ENCODE measurements around the gene FARP1. TPM values are rescaled to one million over a fixed set of nuclear protein-coding genes. Genes with fewer than 3 reads are reported as not detected.
"Not testable (repeated sequence)": the region's sequence is repeated elsewhere in the genome, so short reads cannot be mapped to it uniquely, and the experiment has no call there.

FARP1 gene
- total RNA-seq, 1 experiment from 2014 or later = 5.0 TPM

DNA sequence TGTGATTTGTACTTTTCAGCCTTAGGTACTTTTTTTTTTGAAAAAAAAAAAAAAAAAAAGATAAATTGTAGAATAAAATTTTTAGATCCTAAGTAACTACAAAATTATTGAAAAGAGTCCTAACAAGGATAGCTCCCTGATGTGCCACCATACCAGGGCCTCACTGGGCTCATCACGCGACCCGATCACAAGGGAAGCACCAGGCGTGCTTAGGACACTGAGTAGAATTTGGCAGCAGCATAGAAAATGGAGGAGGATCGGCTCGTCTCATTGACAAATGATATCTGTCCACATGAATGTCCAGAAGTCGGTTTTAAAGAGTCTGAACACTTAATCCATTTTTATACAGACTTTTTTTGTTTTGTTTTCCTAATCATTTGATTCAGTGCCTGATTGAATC, 255.0 kb downstream of the FARP1 start:
- DNase-seq (ENCODE audit: low read depth) = no peak

DNA sequence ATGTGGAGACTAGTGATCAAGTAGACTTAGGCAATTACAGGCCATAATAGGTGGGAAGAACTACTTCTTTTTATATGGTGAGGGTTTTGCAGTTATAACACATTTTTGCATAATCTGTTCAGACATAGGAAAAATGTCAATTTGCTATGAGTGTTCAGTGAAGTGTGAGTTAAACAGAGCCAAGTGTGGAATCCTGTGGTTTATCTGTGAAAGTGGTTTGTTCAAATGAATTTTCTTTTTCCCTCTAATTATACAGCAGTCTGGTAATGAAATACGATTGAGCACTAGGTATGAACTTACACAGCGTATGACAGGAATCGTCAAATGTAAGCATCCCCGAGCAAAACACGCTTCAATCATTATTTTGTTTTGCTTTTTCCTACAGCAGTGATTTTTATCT, 255.7 kb downstream of the FARP1 start:
- no peak for DNase-seq (ENCODE audit: low read depth)

DNA sequence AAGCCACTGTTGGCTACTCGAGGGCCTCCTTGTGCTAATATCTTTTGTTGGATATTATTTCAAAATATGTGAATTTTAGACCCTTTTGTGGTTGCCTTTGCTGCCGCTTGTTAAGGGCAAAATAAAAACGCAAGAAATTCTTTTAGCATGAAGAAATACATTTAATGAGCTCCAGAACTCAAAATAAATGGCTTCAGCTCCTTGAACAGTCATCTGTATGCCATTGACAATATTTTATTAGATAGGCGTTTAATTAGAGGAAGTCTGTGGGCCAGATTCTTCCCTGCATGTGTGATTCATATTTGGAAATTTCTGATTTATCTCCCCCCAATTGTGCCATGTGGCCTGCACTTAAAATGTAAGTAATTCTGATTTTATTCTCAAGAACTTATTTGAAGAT, 256.9 kb downstream of the FARP1 start:
- no peak for DNase-seq (ENCODE audit: low read depth)

DNA sequence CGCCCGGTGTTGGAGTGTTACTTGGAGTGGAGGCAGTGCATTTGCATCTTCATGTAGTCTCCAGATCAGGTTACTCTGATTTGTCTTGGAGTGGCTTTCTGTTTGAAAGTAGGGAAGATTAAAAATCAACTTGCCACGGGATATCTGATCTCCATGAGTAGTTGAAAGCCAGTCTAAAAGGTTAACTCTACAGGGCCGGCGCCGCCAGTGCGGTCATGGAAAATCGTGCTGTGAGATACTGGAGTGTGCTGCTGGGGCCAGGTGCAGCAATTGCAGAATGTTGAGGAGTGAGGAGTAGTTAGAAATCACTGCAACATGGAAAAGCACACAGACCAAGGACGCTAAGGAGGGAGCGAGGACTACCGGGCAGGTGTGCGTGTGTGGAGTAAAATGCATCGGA, 259.0 kb downstream of the FARP1 start:
- DNase-seq (ENCODE audit: low read depth) = no peak

DNA sequence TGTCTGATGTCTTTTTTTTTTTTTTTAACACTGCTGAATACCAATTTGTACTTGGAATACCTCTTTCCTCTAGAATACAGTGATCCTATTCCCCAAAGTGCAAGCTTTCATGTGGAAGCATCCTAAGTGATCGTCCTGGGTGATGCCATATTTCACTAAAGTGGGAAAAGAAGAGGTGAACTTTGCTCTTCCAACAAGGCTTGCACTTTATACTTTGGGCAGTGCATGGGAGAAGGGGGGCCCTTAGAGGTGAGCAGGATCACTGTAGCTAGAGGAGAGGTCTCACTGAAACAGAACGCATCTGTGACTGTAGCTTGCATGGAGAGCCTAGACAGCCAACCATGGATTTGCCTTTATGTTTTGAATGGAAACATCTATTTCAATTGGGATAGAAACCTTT, 260.2 kb downstream of the FARP1 start:
- DNase-seq (ENCODE audit: low read depth) = no peak

DNA sequence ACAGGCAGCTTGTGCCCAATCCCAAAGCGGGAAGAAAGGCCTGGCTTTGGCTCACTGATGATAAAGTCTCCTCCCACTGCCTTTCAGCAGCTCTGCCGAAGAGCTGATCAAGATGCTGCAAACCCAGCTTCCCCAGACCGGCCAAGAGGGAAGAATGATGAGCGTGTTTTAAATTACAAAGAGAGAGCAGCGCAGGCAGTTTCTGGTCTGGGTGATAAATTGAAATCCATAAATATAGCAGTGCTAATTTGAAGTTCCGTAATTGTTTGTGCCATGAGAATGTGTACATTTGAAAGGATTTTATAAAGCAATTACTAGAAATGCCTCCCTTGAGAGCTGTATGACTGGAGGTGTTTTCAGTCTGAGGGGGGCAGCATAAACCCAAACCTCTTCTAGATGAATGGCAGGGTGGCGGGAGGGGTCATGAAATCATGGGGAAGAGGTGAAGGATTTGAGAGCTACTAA, 262.2 kb downstream of the FARP1 start:
- no peak for DNase-seq (ENCODE audit: low read depth)

DNA sequence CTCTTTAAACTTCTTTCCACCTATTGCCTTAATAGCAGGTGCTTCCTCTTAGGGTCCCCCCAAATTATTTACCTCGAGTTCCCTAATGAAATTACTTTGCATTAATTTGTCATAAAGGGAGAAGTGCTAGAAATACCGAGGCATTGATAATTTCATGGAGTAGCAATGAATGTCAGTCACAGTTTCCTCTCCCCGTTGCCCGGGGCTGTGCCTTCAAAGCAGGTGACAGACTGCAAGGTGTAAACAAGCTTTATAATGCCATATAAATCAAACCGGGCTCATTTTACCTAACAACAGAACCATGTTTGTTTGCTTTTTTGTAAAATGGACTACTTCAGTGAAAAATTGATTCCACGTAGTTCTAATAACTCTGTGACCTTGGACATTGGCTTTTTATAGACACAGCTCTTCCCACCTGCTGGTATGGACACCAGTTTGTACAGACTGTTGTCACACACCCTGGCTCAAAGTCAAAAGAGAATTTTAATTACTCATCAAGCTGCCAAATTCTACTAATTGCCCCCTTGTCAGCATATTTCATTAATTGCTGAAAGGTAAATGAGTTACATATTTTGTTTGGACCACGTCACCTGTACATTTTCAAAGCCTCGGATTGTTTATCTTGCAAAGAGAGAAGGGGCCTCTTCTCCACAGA, 262.9 kb downstream of the FARP1 start:
- DNase-seq (ENCODE audit: low read depth) = no peak

DNA sequence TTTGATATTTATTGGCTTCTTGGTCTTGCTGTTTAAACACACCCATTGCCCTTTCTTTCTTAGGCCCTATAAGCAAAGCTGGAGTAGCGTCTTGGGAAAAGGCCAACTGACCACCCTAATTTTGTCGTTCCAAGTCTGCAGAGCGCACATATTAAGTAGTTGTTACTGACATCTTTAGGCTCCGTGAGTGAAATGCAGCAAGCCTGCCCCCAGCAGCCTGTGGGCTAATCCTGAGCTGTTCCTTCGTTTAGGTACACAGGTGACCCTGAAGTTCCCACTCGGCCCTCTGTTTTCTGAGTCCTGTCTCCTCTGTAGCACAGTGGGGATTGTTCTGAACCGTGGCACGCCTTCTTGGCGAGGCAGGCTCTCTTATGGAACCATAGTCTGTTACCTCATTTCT, 263.5 kb downstream of the FARP1 start:
- no peak for DNase-seq (ENCODE audit: low read depth)

DNA sequence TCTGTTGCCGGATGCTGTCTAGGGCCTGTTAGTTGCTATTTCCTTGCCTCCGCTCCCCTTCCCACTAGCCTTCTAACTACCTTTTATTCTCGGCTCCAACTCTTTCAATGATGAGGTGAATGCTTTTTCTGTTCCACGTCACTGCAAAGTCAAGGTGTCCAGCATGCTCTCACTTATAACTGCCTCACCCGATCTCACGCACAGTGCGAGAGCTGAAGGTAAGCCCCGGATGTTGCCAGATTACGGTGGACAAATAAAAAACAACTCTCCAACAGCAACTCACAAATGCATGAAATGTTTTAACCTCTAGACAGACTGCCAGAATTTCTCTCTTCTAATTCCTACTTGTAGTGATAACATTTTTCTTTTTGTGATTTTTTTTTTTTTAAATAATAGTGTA, 264.1 kb downstream of the FARP1 start:
- no peak for DNase-seq (ENCODE audit: low read depth)

DNA sequence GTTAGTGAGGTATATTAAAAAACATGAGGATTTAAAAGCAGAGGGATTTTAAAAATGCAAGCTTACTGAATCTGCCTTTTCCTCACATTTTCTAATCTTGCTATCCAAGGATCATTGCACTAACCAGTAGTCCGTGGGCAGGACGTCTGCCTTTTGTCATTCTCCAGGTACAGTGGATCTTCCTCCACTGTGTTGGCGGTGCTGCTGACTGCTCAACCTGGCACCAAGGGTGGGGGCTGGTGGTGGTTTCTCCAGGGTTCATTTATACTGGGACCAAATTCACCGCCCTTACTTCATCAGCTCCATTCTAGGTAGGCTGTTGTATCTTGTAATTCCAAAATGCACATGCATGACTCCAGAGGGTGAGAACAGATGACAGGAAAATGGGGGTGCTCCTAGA, 264.7 kb downstream of the FARP1 start:
- DNase-seq (ENCODE audit: low read depth) = no peak

DNA sequence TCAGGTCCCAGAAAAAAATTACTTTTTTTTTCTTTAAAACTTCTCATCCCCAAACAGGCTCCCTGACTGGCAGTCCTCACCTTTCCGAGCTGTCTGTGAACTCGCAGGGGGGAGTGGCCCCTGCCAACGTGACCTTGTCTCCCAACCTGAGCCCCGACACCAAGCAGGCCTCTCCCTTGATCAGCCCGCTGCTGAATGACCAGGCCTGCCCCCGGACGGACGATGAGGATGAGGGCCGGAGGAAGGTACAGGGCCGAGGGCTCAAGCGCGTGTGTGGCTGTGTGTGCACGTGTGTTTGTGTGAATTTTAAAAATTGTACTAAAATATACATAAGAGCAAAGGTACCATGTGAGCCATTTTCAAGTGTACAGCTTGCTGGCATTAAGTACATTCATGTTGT, 266.4 kb downstream of the FARP1 start:
- DNase-seq (ENCODE audit: low read depth) = no peak

DNA sequence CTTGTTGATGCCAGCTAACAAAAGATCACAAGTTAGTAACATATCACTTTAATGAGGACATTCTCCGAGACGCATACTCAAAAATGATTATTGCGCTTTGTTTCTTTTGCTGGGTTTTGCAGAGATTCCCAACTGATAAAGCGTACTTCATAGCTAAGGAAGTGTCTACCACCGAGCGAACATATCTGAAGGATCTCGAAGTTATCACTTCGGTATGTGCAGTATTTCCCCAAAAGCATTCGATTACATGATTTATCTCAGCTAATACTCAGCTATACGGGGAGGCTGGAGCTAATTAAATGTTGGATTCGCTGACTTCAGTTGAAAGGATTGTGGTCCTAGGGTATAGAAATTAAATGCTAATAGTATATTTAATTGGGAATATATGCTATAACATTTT, 267.7 kb downstream of the FARP1 start:
- DNase-seq (ENCODE audit: low read depth) = no peak

DNA sequence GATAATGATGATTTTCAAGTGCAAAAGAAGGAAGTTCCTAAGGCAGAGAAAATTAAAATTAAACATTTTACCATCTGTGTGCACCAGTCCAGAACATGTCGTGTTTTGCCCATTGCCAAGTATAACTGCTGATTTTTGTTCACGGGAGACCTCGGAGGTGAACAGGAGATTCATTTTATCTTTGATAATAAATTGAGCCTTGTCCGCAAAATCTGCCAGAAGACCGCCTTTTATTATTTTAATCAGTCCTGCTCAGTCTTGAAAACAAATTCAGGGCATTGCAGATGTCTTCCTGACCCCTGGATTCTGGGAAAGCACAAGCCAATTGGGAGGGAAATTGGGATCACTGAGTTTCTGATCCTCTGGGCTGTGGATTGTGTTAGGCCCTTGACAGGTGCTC, 268.1 kb downstream of the FARP1 start:
- DNase-seq (ENCODE audit: low read depth) = no peak

DNA sequence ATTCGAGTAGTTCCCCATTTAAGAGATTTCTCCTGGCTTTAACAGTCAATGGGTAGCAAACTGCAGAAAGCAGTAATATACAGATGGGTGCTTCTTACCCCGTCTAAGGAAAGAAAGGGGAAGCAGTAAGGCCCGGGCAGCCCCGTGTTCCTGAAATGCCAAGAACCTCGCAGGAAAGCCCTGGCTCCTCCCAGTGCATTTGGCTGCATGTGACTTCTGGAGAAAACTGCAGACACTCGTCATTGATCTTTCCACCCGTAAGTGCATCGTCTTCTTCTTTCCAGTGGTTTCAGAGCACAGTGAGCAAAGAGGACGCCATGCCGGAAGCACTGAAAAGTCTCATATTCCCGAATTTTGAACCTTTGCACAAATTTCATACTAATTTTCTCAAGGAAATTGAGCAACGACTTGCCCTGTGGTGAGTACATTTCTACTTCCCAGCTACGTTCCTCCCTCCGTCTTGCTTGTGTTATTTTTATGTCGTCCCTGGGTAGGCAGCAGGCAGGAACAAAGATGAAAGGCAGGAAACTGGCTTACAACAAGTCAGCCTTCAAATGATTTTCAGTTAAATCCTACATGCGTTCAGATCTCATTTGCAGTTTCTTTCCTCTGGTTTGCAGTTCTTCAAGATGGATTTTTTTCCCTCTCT, 268.8 kb downstream of the FARP1 start:
- DNase-seq (ENCODE audit: low read depth) = no peak

DNA sequence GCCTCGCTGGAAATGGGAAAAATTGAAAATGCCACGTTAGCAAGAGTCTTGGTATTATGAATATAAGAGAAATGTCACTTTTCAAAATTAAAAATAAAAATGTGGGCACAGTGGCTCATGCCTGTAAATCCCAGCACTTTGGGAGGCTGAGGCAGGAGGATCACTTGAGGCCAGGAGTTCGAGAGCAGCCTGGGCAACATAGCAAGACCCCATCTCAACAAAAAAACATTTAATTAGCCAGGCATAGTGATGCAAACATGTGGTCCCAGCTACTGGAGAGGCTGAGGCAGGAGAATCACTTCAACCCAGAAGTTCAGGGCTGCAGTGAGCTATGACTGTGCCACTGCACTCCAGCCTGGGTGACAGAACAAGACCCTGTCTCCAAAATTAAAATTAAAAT, 270.4 kb downstream of the FARP1 start:
- DNase-seq (ENCODE audit: low read depth) = not testable (repeated sequence)

DNA sequence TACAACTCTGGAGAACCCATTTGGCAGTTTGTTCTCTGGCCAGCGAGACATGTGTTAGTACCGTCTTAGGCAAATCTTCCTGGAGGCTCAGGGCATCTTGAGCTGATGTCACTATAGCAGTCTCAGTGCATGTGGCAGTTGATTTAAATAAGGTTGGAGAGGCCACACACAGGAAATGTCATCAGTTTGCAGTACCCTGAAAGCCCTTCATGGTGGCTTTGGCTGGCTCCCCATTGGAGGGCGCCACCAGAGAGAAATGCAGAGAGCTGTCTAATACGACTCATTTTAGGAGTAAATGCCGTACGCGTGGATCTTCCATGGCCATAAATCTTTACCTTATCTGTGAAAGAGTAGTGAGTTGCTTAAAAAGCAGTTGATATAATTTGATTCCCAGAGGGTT, 270.9 kb downstream of the FARP1 start:
- no peak for DNase-seq (ENCODE audit: low read depth)

DNA sequence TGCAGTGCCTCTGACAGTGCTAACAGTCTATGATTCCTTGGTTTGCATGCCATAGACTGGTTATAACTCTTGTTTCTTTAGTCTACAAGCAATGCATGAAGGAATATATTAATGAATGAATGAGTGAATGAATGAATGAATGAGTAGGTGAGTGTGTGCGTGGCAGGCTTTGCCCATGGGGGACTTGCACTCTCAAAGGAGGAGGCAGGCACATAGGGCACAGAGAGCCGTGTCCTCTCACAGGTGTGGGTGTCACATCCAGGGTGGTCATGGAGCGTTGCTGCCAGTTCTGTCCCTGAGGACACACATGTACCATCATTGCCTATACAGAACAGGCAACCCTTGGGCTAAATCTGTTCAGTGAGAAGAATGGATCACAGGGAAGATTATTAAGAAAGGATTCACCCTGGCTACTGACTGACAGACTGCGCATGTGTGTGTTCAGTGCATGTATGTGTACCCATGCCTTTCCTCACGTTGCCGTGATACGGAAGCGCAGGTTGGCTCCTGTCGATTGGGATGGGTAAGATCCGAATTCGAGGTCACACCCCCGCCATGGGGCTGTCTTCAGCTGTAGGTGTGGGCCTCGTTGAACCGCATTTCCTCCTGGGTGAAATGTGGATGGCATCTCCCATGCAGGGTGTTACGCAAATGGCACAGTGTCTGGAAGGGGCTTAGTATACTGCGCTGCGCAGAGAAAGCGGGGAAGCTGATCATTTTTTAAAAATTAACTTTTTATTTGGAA, 272.6 kb downstream of the FARP1 start:
- no peak for DNase-seq (ENCODE audit: low read depth)

DNA sequence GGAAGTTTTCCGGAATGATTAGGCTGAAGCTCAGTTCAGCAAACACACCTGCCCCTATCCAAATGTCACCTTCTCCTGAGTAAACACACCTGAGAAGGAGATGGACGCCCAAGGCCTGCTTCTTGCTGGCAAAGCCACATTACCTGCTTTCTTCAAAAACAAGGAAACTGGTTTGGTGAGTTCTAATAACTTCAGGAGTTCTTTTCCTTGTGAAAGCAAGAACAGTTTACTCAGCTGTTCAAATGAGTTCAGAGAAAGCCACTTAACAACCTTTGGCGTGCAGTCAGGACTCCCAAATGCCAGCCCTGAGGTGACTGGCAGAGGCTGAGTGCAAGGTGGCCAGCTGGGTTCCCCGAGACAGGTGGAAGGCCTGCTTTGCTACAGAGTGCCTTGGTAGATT, 273.5 kb downstream of the FARP1 start:
- DNase-seq (ENCODE audit: low read depth) = no peak

DNA sequence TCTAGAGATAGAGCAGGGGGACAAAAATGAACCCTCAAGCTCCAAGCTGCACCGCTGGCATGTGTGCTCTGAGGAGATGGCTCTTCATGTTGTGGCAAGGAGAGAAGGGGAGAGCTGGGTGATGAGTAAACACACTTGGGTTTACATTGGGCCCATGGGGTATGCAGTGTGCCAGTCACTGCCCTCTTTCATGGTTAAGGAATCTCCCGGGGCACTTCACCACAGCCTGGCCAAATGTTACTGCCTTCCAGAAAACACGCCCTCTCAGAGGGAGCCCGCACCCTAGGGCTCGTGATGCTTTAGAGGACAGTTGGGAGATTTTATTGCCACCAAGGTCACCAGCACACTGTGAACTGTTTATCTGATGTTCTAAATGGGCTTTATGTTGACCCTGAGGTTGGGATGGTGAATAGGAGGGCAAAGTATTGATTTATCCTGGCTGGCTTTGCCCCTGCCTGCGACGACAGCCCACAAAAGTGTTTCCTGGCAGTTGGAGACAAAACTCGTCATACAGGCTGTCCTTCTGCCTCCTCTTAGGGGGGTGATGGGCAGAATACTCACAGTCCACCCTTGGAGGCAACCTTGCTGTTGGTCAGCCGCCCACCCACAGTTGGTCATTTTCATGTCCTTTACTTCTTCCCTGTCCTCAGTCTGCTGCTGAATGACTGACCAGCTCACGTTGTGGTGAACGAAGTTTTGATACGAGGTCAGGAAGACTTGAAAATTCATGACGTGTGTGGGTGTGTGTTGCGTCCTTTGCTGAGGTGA, 277.1 kb downstream of the FARP1 start:
- DNase-seq (ENCODE audit: low read depth) = no peak

DNA sequence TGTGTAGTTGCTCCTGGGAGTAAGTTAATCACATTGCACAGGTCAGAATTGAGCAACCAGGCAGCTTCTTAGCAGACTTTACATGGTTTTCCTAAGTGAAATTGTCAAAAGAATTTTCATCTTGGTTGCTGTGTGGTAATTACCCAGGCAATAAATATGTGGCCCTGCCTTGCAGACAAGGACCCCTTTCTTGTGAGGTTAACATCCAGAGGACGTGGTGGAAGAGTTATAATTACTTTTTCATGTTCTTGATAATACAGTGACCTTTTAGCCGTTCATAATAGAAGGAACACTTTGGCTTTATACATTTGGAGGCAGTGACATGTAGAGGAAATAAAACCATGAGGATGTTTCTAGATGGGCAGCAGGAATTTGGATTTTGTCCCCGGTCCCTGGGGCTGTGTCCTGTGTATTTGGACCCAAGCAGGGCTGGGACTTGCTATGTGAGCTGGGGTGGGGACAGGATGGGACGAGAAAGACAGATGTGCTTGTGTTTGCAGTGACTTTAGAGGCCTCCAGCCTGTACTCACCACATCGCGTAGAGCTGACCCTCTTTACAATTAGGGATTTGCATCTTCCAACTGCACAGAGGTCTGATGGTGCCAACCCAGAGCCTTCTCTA, 277.8 kb downstream of the FARP1 start:
- DNase-seq (ENCODE audit: low read depth) = no peak

DNA sequence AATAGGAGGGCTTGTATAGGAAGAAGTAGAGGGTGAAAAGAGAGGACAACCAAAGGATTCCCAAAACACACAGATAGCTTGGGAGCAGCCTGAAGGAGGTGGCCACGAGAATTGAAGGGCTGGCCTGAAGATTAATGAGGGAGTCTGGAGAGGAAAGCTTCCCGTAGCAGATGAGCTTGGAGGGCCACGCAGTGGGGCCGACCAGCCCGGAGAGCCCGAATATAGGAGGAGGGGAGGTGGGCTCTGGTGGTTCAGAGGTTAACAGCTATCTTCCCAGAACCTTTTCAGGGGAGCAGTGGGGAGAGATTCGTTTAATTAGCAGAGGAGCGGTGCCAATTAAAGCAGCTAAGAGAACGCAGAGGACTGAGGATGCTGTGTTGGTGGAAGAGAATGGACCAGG, 279.2 kb downstream of the FARP1 start:
- no peak for DNase-seq (ENCODE audit: low read depth)

DNA sequence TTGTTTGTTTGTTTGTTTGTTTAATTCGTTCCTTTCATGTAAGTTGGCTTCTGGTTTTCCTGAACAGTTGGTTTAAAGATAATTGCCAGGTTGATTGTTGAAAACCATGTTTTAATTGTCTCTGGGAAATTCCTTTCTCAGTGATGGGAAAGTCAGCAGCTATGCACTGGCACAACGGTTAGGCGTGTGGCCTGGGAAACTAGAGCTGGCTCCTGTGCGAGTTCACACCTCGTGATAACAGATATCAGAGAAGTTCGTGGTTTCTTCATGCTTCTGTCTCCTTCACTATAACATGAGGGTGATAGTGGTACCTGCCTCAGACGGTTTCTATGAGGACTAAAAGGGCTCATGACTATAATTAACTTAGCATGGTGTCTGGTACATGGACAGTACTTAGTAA, 280.5 kb downstream of the FARP1 start:
- DNase-seq (ENCODE audit: low read depth) = no peak
